ENCODE results near the gene FTMT.

FTMT gene

DNA sequence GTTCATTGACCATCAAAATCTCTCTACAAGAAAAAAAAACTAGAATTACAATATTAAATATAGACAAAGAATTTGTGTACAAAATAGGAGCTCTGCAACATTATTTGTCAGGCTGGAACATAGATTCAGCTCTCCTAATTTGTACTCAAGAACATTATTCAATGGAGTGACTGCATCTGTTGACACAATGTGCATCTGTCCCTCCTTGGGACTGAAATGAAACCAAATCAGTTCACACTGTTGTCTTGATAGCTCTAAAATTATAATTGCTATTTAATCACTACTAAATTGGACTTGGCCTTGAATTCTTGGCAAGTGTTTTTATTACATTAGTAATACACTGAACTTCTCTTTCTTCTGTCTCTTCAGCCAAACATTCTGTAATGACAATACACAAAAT lies 47.7 kb downstream of the FTMT start:
- H2BK5ac ChIP-seq (ENCODE audit: low read depth, low read length, poor library complexity): no peak overlapping the region
- no peak overlapping the region for H4K91ac ChIP-seq (ENCODE audit: low read depth, low read length)
- H3K4ac ChIP-seq (ENCODE audit: low read depth, low read length): no peak overlapping the region
- no peak overlapping the region for H3K9ac ChIP-seq (ENCODE audit: low read length)
- DNase-seq: no peak
- no peak overlapping the region for H3K23ac ChIP-seq (ENCODE audit: low read length)
- H3K4me3 ChIP-seq (ENCODE audit: low read depth, low read length): no peak overlapping the region
- H3K79me1 ChIP-seq (ENCODE audit: low read length): no peaks in the 10 kb centered on the region
- H3K9me3 ChIP-seq (ENCODE audit: insufficient read depth, low read depth, low read length): no peaks in the 10 kb centered on the region
- H3K79me2 ChIP-seq (ENCODE audit: control insufficient read depth, insufficient read depth, low read length, poor library complexity): no peaks in the 10 kb centered on the region
- no peak overlapping the region for H2AK5ac ChIP-seq (ENCODE audit: low read length)
- no peaks in the 10 kb centered on the region for H3K27me3 ChIP-seq (ENCODE audit: insufficient read depth, low read length)
- H3K4me1 ChIP-seq (ENCODE audit: control insufficient read depth in 1 of 2, insufficient read depth in 2 of 2, low read length in 2 of 2): no peaks in the 10 kb centered on the region
- no peak overlapping the region for H3K27ac ChIP-seq (ENCODE audit: low read depth, low read length)
- no peak overlapping the region for H3K14ac ChIP-seq (ENCODE audit: low read length)
- no peak overlapping the region for H2BK120ac ChIP-seq (ENCODE audit: insufficient read depth, low read length, poor library complexity)
- H3K18ac ChIP-seq (ENCODE audit: low read length): no peak overlapping the region
- H2BK12ac ChIP-seq (ENCODE audit: low read length): no peak overlapping the region
- no peaks in the 10 kb centered on the region for H3K36me3 ChIP-seq (ENCODE audit: control insufficient read depth in 1 of 2, insufficient read depth in 2 of 2, low read length in 2 of 2)
- H2AFZ ChIP-seq (ENCODE audit: insufficient read depth, low read length, poor library complexity): no peak overlapping the region
- H4K12ac ChIP-seq (ENCODE audit: low read depth, low read length): no peak overlapping the region
- no peak overlapping the region for H4K8ac ChIP-seq (ENCODE audit: low read depth, low read length)
- no peak overlapping the region for H3K4me2 ChIP-seq (ENCODE audit: low read length)

Measured in trophoblast cell (in vitro differentiated cells and primary cell).